GM12878 (cell line): ENCODE results near the gene EDN2. TPM values are rescaled to one million over a fixed set of nuclear protein-coding genes. Genes with fewer than 3 reads are reported as not detected.

Experiments
- CBFB ChIP-seq: IDR thresholded peaks from 2 replicates; pipeline ENCODE4 v1.6.1; 2016; ENCODE audit warnings: antibody characterized with exemption, low read depth
- JUNB ChIP-seq: IDR thresholded peaks from 2 replicates; pipeline ENCODE4 v1.6.1; 2016; ENCODE audit warnings: antibody characterized with exemption, mild to moderate bottlenecking
- KAT2A ChIP-seq: conservative IDR thresholded peaks from 2 replicates; pipeline ENCODE4 v1.6.1; 2011; ENCODE audit warnings: low read depth, low read length; ENCODE audit not compliant: control insufficient read depth
- KLF5 ChIP-seq: fragments of 450-650 bp; IDR thresholded peaks from 2 replicates; pipeline ENCODE4 v1.6.1; 2014; ENCODE audit warnings: mild to moderate bottlenecking; ENCODE audit not compliant: partially characterized antibody
- NFYB ChIP-seq: IDR thresholded peaks from 2 replicates; pipeline ENCODE4 v1.6.1; 2011; ENCODE audit warnings: low read depth, mild to moderate bottlenecking, low read length, improper control_type of control experiment, moderate library complexity; ENCODE audit not compliant: insufficient read depth
- SUPT20H ChIP-seq: IDR thresholded peaks from 2 replicates; pipeline ENCODE4 v1.6.1; 2011; ENCODE audit warnings: low read depth, mild to moderate bottlenecking, low read length, moderate library complexity, borderline replicate concordance; ENCODE audit not compliant: control insufficient read depth
- YBX1 ChIP-seq: fragments of 450-650 bp; IDR thresholded peaks from 2 replicates; pipeline ENCODE4 v1.6.1; 2016; ENCODE audit warnings: antibody characterized with exemption
- ZNF207 ChIP-seq: fragments of 450-650 bp; IDR thresholded peaks from 2 replicates; pipeline ENCODE4 v1.6.1; 2014; ENCODE audit warnings: antibody characterized with exemption, mild to moderate bottlenecking, borderline replicate concordance
- polyA plus RNA-seq, 11 experiments: library from polyadenylated mRNA; depleted of rRNA in 4 of 11; unstranded in 6 of 11; stranded (reverse) in 5 of 11; fragments of >200 nt; fragmentation: Nextera tagmentation in 4 of 11; fragmentation: Illumina TruSeq in 1 of 11; extraction: Ambion mirVana in 4 of 11; extraction: Trizol in 1 of 11; gene quantifications; 1 replicate in 1 of 11; 2 replicates in 10 of 11; pipeline versions ENCODE4 v1.2.1 to v1.2.3, GENCODE V29; 2011 to 2016; ENCODE audit warnings: inconsistent platforms in 2 of 11, missing spikeins in 2 of 11, low read depth in 1 of 11
- total RNA-seq, 4 experiments: library from RNA; depleted of rRNA in 3 of 4; stranded (reverse); fragments of >200 nt in 3 of 4; fragmentation: Illumina TruSeq in 1 of 4; extraction: Trizol in 1 of 4; gene quantifications; 2 replicates each; pipeline versions ENCODE4 v1.2.1 to v1.2.3, GENCODE V29; 2013 to 2021
- TF ChIP-seq, protein P1 (sequence below): fragments of 450-650 bp; IDR thresholded peaks from 2 replicates; pipeline ENCODE4 v1.6.1; 2017; ENCODE audit warnings: antibody characterized with exemption, mild to moderate bottlenecking, moderate library complexity

The EDN2 gene
- total and polyA plus RNA-seq, 10 of the 15 experiments (the other 5 are each of a cell fraction or from before 2014, with no cell fraction given), result 0.11 to 1.5 (median 0.43) TPM; not detected in 1

DNA sequence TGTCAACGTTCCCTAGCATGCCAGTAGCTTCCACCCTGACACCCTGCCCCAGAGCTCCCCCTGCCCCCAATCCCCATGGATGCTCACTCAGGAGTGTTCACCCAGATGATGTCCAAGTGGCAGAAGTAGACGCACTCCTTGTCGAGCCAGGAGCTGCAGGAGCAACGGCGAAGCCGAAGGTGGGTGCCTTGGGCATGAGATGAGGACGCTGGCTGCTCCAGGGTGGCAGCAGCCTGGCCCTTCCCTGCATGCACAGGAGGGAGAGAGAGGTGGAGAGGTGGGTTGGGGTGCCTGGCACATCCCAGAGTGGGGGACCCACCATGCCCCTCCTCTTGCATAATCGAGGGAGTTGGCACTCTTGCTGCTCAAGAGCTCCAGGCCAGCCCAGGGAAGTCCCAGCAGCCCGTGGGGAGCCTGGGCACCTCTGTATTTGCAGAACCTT, 502 bp downstream of the EDN2 start (continued):
- TF ChIP-seq, protein P1, sequence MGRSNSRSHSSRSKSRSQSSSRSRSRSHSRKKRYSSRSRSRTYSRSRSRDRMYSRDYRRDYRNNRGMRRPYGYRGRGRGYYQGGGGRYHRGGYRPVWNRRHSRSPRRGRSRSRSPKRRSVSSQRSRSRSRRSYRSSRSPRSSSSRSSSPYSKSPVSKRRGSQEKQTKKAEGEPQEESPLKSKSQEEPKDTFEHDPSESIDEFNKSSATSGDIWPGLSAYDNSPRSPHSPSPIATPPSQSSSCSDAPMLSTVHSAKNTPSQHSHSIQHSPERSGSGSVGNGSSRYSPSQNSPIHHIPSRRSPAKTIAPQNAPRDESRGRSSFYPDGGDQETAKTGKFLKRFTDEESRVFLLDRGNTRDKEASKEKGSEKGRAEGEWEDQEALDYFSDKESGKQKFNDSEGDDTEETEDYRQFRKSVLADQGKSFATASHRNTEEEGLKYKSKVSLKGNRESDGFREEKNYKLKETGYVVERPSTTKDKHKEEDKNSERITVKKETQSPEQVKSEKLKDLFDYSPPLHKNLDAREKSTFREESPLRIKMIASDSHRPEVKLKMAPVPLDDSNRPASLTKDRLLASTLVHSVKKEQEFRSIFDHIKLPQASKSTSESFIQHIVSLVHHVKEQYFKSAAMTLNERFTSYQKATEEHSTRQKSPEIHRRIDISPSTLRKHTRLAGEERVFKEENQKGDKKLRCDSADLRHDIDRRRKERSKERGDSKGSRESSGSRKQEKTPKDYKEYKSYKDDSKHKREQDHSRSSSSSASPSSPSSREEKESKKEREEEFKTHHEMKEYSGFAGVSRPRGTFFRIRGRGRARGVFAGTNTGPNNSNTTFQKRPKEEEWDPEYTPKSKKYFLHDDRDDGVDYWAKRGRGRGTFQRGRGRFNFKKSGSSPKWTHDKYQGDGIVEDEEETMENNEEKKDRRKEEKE, result no peak
- TF ChIP-seq JUNB (no peak), YBX1 (no peak), ZNF207 (no peak), CBFB (no peak), KLF5 (no peak), NFYB (no peak), KAT2A (no peak), SUPT20H (no peak)
